Epithelial cell of proximal tubule (primary cell): Measurements from ENCODE around the gene OTUD1. TPM values are rescaled to one million over a fixed set of nuclear protein-coding genes. Genes with fewer than 3 reads are reported as not detected.

Experiments
- DNase-seq: peaks from one replicate; pipeline ENCODE4 v3.0.0-alpha.2; 2011; ENCODE audit warnings: low read depth
- H3K4me3 ChIP-seq: 2 replicates; pipeline ENCODE4 v1.5.1; 2011; ENCODE audit warnings: low read depth, mild to moderate bottlenecking, low read length
- CTCF ChIP-seq: conservative IDR thresholded peaks from 2 replicates; pipeline ENCODE4 v1.5.1; 2012; ENCODE audit warnings: low read depth, mild to moderate bottlenecking, low read length
- total RNA-seq: library from RNA; depleted of rRNA; stranded (reverse); fragments of >200 nt; gene quantifications from 2 replicates; pipeline ENCODE4 v1.2.3, GENCODE V29; 2015

The OTUD1 gene
- total RNA-seq, 1 donor from 2014 or later, result 6.2 TPM

GRCh38 chr10:23402856-23403255 lies 36.0 kb upstream of the OTUD1 start:
- TF ChIP-seq CTCF, result no peak
- no peak for DNase-seq
- no peak overlapping the region for H3K4me3 ChIP-seq

- DNase-seq, result no peak
- TF ChIP-seq CTCF, result no peak
- no peak overlapping the region for H3K4me3 ChIP-seq
Observed at GRCh38 chr10:23403278-23403677, 35.6 kb upstream of the OTUD1 start.

- H3K4me3 ChIP-seq, result no peak overlapping the region
- DNase-seq, result no peak
- no peak for TF ChIP-seq CTCF
Observed at GRCh38 chr10:23403719-23404118, 35.2 kb upstream of the OTUD1 start.

- DNase-seq, result no peak
- TF ChIP-seq CTCF, result no peak
- H3K4me3 ChIP-seq, result no peak overlapping the region
Observed at GRCh38 chr10:23404461-23404980, 34.4 kb upstream of the OTUD1 start.

- no peak for TF ChIP-seq CTCF
- DNase-seq, result no peak
Observed at GRCh38 chr10:23405540-23405939, 33.3 kb upstream of the OTUD1 start.

GRCh38 chr10:23406409-23406808 lies 32.5 kb upstream of the OTUD1 start:
- DNase-seq, result no peak
- no peak overlapping the region for H3K4me3 ChIP-seq
- no peak for TF ChIP-seq CTCF

More at GRCh38 chr10:23405540-23405939, 33.3 kb upstream of the OTUD1 start:
- H3K4me3 ChIP-seq, result no peak overlapping the region

- DNase-seq, result no peak
- no peak for TF ChIP-seq CTCF
- H3K4me3 ChIP-seq, result no peak overlapping the region
Observed at GRCh38 chr10:23408330-23408976, 30.4 kb upstream of the OTUD1 start.
